GM18499 (cell line): ENCODE measurements around the gene CD46.

Experiments used
- ATAC-seq: cut with Tn5 transposase; IDR thresholded peaks from one replicate; pipeline ENCODE4 v1.9.1; 2021; ENCODE audit warnings: moderate number of reproducible peaks; ENCODE audit not compliant: insufficient read depth, unreplicated experiment

CD46 gene

DNA sequence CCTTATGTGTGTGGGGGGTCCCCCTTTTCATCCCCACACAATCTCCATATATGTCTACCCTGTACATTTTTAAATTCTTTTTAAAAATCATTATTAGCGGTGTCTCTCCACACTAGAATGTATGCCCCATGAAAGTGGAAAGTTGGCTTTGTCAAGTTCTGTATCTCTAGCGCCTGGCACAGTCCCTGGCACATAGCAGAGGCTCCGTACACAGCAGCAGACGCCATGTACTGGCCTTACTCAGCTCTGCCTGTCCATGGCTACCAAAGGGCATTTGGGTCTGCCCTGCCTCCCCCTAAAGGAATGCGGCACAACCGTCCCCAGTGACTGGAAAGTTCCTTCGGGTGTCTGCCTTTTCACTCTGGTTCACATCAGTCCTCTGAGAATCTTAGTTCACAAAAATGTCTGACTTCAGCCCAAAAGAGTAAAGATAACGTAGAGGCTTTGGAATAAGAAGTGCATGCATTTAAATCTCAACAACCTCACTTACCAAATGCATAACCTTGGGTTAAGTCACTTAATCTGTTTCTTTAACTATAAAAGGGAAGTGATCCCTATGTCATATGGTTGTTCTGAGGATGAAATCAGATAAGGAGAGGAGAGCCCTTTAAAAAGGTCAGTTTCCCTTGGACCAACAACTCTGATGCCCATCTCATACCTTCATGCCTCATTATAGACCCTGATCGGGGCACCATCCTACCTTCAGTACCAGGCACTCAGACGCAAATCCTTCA is 61.1 kb downstream of the CD46 start:
- no peak for ATAC-seq

DNA sequence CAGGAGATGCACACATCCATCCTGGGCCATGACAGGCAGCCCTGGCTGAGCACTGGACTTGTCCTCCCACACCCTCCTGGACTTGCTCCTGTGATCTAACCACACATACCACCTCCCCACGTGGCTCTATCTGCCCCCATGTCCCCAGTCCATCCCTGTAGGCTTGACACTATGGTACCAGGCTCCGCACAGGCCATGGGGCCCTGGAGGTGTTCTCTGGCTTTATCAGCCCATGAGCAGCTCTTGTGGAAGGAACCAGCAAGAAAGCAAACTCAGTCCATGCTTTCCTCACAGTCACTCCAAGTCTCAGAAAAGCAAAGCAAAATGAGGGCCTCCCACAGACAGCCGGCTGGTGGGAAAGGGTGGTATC is 61.6 kb downstream of the CD46 start:
- ATAC-seq = no peak

DNA sequence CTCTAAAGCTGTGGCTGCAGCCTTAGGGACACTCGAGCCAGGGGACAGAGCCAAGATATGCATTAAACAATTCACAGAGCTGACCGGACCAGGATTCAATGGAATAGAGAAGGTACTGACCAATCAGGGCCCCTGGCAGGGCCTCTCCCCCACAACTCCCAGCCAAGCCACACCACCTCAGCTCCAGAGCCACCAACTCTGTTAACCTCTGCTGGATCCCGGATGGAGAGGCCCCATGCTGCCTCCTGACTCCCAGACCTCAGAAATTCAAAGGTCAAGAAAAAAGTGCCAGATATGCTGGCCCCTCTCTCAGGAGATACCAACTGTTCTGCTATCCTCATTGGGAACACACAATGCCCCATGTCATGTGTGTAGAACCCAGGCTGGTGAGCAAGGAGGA is 62.1 kb downstream of the CD46 start:
- ATAC-seq = no peak

DNA sequence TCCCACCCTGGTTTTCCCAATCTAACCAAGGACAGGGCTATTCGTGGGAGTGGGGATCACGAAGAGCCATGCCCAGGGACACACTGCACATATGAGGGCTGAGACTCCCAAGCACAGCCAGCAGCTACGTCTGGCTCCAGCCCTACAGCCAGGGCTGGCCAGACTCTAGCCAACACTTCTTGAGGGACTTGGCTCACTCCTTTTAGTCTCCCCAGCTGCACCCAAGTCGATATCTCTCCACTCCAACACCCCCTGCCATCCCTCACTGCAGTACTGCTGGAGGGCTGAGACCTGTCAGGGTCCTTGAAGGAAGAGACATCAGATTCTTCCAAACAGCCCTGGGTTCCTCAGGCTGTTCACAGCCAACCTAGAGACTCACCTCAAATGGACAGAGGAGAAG is 62.6 kb downstream of the CD46 start:
- no peak for ATAC-seq

DNA sequence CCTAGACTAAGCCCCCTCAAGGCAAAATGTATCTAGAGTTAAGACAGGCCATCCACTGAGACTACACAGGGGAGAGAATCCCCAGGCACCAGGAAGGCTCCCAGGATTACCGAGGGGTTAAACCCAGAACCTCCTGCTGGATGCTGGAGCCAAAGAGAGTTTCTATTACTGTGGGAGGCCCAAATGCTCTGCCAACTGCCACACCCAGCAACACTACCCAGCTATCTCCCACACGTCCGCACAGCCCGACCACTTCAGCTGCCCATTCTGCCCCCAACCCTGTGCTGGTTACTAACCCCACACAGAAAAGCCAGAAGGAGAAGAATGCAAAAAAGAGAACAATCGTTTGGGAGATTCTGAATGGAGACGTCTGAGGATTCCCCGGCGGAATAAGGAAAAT is 63.6 kb downstream of the CD46 start:
- ATAC-seq = no peak

DNA sequence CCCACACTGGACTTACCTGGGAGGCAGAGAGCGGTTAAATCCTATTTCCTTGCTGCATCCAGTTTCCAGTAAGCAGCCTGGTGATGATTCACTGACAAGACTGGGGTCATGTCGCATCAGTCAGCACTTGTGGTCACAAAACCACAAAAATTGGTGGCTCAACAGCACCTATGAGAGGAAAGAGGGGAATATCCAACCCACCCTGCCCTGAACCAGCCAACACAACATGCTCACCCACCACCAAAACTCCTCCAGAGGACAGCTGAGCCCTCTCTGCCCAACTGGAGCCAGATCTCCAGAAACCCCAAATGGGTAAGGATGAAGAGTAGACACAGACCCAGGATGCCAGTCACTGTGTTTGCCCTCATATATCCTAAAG is 64.0 kb downstream of the CD46 start:
- ATAC-seq = no peak

DNA sequence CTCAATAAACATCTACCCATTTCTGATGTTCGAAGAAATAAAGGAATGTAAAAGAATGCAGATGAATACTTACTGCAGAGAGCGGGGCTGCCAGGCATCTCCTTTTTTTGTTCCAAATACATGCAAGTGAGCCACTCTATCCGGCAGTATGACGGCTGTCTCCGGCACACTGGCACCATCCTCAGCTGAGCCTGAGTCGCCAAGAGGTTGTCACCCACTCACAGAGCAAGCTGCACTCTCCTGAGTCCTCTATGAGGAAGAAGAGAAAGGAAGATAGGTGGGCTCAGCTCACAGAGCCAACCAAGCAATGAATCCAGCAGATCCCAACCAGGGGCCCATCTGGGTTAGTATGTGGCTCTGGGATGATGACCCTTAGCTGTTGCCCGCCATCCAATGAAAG is 65.3 kb downstream of the CD46 start:
- no peak for ATAC-seq

DNA sequence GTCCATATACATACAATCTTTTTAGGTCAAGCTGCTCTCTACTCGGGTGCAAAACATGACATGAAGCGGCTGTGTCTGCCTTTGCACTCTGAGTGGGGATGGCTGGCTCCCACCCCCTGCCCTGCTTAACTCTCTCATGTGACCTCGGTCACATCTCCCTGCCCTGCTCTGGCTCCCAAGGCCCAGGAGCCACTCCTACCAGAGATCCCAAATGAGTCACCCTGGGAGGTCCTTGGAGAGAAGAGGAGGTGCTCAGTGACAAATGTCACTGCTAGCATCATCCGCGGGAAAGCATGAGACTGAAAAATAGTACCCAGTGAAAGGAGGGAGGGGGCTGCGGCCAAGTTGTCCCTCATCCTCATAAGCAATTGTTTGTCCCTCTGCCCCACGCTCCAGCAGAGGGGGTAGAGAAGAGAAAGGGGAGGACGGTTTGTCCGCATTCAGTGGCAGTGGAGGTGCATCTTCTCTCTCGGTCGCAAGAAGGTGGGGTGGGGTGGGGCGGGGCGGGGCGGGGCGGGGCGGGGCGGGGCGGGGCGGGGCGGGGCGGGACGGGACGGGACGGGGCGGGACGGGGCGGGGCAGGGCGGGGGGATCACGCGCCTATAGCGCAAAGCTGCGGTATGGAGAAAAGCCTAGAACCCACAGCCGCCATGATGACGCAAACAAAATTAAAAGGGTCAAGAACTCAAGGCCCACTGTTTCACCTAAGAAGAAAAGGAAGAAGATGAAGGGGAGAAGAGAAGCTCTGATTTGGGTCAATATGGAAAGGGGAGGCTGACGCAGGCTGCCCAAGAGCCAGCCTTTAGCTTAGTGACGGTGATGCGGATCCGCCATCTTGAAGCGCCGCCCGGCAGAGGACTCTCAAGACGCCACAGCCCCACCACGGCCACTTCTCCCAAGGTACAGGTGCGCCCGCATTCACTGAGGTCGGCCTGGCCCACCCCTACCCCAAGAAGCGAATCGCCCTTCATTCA is 66.2 kb downstream of the CD46 start:
- ATAC-seq = no peak

DNA sequence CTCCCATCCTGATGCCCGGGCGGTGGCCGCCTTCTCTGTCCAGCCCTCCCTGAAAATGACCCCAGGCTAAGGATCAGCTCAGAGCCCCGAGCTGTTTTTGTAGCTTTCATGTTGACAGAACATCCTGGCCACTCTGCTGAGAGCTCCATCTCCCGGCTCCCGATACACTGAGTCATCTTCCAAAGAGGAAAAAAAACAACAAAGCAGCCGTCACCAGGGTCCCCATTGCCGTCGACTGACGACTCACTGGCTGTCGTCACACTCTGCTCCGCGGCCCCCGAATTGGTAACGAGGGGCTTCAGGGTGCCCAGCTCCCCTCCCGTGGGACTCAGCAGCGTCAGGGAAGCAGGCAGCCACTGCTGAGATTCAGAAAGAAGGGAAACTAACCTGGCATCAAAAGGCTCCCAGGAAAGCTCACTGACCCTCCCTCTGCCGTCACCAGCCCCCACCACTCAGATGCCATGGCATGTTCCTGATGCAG is 67.2 kb downstream of the CD46 start:
- no peak for ATAC-seq

DNA sequence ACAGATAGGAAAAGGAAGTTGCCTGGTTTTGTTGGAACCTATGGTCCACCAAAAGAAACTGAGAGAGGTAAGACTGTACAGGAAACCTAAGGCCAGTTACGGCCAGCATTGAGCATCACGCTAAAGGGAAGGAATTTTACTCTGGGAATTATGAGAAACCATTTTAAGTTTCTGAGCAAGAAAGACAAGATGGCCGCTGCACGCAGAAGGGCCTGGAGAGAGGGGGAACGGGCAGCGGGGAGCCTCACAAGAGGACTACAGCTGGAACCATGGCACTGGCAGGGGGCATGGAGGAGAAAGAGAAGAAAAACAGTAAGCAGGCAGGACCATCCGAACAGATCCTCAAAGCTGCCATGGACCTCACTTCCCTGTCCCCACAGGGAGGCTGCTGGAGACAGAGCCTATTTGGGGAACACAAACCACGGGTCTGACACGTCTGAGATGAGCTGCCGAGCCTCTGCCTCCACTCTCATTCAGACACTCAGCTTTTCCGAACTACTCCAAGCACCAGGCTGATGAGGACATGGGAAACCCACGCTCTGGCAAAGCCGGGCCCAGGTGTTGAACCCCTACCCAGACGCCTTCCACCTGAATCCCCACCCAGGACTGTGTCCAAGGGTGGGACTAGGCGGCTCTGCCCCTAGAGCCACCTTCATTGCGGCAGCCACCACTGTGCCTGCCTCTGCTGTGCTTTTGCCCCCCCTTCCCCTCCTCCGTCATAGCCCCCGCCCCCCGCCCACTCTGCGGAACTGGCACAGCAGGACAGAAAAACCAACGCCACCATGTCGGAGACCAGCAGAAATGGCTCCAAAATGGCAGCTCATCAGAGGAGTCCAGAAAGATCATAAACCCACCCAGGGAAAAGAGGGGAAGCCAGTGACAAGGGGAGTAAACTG is 69.0 kb downstream of the CD46 start:
- ATAC-seq = no peak

DNA sequence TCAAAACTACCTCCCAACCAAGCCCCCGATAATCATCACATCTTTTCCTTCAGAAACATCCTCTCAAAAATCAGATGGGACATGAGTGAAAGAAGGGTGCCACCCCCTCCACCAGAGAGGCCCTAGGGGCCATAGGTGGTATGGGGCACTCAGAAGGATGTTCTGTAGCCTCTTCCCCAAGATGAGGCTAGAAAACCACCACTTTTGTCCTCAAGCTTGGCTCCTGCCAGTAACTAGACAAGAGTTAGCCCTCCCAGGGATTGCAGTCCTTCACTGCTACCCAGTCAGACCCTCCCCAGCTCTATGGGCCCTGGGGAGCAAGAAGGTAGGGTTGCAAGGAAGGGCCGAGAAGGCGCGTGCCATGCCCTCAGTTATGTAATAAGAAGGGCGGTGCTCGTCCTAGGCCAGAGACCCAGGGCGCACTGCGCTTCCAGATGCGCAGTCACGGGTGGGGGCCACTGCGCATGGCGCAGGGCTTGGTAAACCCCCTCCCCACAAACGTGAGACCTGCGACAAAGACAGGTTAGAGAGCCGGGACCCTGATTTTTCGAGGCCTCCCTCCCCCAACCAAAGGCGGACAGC is 69.7 kb downstream of the CD46 start:
- ATAC-seq = no peak

DNA sequence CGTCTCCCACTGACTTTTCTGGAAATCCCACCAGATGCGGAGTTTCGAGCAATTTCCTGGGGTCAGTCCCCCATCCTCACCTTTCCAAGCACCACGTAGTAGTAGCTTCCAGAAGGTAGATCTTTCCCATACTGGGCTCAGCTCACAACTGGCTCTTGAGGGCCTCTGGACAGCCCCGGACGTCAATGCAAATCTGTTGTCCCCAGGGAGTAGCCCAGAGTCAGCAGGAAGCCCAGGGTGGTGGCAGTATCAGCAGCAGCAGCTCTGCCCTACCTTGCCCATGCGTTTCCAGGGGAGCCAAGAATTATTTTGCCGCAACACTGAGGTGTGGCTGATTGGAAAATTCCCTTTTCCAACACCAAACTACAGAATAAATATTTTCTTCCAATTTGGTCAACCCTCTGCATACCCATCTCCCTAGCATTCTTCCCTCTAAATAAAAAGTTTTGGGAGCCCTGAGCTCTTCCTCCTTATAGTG is 70.3 kb downstream of the CD46 start:
- no peak for ATAC-seq

DNA sequence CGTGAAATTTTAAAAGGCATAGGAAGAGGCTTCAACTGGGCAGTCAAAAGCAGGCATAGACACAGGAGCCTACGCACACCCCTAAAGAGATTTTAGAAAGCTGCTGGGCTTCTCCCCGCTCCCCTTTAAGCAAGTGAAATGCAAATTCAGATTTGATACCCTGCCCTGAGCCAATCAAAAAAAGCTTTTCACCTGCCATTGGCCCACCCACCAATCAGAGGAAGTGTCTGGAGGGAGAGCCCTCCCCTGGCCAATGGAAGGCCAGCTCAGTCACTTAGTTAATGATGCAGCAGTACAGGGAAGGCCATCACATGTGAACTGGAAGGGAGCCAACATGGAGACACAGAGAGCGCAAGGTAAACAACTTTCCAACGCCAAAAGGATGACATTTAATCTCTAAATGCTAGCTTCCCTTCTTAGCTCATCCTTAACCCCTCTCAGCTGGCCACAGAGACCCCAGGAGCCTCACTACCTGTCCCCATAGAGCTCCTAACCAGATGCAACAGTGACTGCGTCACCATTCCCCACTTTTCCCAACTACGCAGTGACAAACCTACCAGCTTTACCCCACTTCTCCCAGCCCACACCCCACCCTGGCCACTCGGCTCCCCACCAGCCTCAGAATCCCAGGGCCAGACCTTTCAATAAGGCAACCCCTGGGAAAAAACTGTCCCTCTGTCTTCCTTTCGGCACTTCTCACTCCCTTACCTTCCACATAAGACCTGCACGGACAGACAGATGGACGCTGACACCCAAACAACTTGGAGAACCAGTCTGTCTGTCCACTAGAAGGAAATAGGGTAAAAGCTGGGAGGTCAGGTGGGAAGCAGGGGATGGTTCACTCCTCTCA is 71.0 kb downstream of the CD46 start:
- peak; percentile 40 for ATAC-seq

DNA sequence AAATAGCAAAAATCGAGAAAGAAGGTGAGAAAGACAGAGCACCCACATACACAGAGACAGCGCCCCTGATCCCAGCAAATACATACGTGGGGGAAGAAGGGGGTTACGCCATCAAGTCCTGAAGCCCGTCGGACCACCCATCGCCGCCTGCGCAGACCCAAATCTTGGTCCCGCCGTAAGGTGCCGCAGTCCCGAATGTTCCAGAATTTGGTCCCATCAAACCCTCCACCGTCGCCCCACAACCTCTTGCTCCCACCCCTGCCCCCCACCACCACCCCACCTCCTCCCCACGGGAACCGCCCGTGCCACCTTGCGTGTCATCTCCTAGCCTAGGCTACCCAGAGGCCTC is 71.7 kb downstream of the CD46 start:
- no peak for ATAC-seq

DNA sequence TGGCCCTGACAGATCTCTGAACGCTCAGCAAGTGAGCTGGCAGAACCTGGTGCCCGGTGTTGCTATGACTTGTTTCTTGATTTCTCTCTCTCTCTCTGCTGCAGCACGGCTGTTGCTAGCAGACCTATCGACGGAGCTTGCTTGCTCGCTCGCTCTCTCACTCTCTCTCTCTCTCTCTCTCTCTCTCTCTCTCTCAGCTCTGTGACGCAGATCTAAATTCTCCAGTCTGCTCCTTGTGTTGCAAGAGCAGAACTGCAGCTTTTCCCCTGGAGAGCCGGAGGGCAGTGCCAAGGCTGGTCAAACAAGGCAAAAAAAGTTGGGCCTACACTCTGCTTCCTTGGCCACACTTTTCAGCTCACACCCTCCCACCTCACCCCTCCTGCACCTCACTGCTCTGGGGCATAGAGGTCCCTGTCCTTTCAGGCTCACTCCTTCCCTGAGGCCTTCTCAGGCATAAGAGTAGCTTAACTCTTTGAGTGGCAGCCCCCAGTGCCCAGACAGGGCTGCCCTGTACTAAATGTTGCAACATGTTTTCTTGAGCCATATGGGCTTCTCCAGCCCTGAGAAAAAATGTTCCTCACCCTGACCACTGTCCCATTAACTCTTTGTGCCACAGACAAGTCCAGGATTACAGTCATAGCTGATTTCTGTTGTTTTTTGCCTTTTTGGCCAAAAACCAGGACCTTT is 72.2 kb downstream of the CD46 start:
- no peak for ATAC-seq

DNA sequence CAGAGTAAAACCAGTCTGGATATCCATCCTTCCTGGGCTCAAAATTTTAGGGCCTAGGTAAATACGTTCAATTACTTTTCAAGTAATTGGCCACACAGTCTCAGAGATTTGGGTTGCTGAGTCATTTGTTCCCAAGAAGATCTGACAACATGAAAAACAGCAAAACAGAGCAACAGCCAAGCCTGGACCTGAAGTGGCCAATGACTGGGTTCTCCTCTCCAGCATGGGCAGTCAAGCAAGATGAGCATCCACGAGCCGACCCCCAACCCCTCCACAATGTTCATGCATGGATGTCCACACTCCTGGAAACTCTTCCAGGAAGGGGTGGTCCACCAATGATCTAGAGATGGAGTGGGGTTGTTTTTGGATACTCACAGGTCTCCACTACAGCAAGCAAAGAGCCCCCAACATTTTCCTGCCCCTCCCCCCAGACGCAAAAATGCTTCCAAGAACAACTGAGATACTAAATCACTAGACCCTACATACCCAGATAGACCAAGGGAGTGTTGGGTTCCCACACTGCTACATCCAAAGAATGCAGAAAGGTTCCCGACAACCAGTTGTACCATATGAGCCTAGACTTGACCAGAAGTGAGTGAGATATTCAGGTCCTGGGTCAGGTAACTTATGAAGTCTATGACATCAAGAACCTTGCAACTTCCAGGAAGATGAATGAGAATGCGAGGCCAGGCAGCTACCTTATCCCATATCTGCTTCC is 73.0 kb downstream of the CD46 start:
- no peak for ATAC-seq

DNA sequence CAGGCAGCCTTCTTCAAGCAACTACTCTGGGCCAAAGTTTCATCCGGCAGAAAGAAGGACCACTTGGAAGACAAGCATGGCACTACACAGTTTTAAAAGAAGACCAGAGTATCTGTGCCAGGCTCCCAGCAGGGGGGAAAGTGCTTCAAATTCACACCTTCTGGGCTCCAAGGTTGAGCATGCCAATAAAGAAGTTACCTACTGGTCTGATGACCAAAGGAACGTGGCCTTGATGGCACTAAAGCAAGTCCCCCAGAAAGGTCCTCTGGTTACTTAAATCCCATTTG is 73.5 kb downstream of the CD46 start:
- ATAC-seq = no peak
